Effector memory CD8-positive, alpha-beta T cell (primary cell): ENCODE results near the gene SELENOM.
A peak's percentile ranks its signal among the peaks of the same experiment; 100 is the strongest.

Source experiments
- ATAC-seq: fragments of 150-1000 bp; cut with Tn5 transposase; replicated peaks from 2 replicates; pipeline ENCODE4 v1.10.0; 2021; ENCODE audit warnings: mild to moderate bottlenecking, moderate library complexity
- DNase-seq, 3 experiments: peaks; one replicate each; pipeline ENCODE4 v3.0.0; 2021
- H3K27ac Mint-ChIP-seq, 2 donors: one replicate each; pipeline ENCODE4 v1.8.0; 2022; ENCODE audit warnings: mild to moderate bottlenecking in 2 of 2, mixed read lengths in 2 of 2, moderate library complexity in 2 of 2
- H3K27me3 Mint-ChIP-seq, 2 donors: one replicate each; pipeline ENCODE4 v1.8.0; 2022; ENCODE audit warnings: mixed read lengths in 2 of 2
- H3K36me3 Mint-ChIP-seq: one replicate; pipeline ENCODE4 v1.8.0; 2022; ENCODE audit warnings: mild to moderate bottlenecking, moderate library complexity, mixed read lengths; ENCODE audit not compliant: insufficient read depth
- H3K4me1 Mint-ChIP-seq, 2 donors: one replicate each; pipeline ENCODE4 v1.8.0; 2022; ENCODE audit warnings: low read depth in 2 of 2, mixed read lengths in 2 of 2
- H3K4me3 Mint-ChIP-seq, 2 donors: one replicate each; pipeline ENCODE4 v1.8.0; 2022; ENCODE audit warnings: mild to moderate bottlenecking in 2 of 2, mixed read lengths in 2 of 2, moderate library complexity in 2 of 2
- H3K9me3 Mint-ChIP-seq, 2 donors: one replicate each; pipeline ENCODE4 v1.8.0; 2022; ENCODE audit warnings: mixed read lengths in 2 of 2

Gene SELENOM

DNA sequence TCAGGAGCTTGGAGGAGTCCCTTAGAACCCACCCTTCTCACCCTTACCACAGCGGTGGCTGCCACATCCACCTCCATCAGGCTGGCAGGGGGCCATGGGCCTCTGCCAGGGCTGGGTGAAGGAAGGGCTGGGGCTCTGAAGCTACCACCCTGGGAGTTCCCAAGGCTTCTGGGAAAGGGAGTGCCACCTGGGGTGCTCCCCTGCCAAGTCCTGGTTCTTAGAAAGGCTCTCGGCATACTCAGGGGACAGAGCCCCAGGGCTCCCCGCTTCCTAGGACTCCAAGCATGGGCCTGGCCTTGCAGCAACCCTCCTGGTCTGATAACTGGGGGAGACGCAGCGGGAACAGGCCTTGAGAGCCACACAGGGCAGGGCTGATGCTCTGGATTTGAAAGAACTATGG is 33.4 kb upstream of the SELENOM start:
- DNase-seq = no peak
- no peak for ATAC-seq
- H3K9me3 Mint-ChIP-seq = no peaks in the 10 kb centered on the region
- H3K27ac Mint-ChIP-seq = no peak overlapping the region
- peaks cover 10 to 30% of the 10 kb centered on the region in 2 donors for H3K27me3 Mint-ChIP-seq
- no peaks in the 10 kb centered on the region for H3K4me1 Mint-ChIP-seq
- H3K36me3 Mint-ChIP-seq = no peaks in the 10 kb centered on the region
- no peak overlapping the region for H3K4me3 Mint-ChIP-seq

DNA sequence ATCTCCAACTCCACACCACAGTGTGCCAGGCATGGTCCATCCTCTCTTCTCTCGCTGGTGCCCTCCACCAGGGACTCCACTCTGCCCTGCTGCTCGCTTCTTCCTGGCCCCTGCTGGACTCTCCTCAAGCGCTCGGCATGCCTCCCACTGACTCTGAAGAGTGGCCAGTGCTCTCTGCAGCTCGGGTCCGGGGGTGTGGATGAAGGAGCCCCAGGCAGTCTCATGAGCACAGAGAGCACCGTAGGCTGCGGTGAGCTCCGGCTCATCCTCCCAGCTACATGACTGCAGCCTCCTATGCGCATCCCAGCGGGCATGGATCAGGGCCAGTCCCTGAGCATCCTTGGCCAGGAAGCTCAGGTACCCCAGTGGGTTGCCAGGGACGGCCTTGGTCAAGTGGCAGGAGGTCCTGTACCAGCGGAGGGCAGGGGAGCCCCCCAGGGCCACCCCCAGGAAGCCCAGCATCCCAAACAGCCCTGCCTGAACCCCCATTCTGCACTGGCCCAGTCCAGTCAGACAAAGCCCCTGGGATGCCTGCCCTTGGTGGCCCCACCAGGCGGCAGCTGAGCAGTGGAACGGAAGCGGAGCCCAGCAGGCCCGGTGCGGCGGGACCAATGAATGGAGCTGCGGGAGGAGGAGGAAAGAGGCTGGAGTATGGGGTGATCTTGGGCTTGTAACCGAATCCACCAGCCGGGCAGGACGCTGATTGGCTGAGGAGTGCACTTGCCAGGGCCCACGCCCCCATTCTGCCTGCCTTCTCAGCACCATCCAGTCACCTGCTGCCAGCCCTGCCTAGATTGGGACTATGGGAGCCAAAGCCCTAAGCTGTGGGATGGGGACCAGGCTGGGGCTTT is 32.7 kb upstream of the SELENOM start, which contains the start of gene PLA2G3:
PLA2G3 (minus strand) TSS at position 643 of the 851 bp plus-strand sequence; CDS start at position 489, 154 bp downstream.
- peak within 1 kb of the TSS; percentile 8 to 54 for H3K27ac Mint-ChIP-seq
- DNase-seq (no peak), ATAC-seq (no peak)
- no peaks in the 10 kb centered on the region for H3K9me3 Mint-ChIP-seq
- H3K4me1 Mint-ChIP-seq = no peaks in the 10 kb centered on the region
- no peaks in the 10 kb centered on the region for H3K36me3 Mint-ChIP-seq
- no peak within 1 kb of the TSS for H3K4me3 Mint-ChIP-seq
- peaks cover 10 to 30% of the 10 kb centered on the region in 2 donors for H3K27me3 Mint-ChIP-seq

DNA sequence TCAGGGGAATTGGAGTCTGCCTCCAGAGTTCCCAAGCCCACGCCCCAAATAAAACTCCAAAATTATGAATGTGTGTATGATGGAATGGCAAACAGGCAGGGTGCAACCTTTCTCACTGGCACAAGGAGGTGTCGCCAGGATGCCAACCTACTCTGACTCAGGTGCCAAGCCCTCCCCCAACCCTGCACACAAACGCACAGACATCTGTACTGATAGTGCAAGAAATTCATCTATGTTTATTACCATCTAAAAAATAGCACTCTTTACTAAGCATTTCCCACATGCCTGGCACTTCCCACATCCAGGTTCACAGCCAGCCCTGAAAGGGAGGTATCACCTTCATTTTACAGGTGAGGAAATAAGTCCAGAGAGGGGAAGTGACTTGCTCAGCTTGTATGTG is 31.7 kb upstream of the SELENOM start:
- Mint-ChIP-seq H3K9me3 (no peaks in the 10 kb centered on the region), H3K4me3 (no peak overlapping the region), H3K27me3 (peaks cover 10 to 30% of the 10 kb centered on the region in 2 donors), H3K36me3 (no peaks in the 10 kb centered on the region), H3K27ac (no peak overlapping the region), H3K4me1 (no peaks in the 10 kb centered on the region)
- no peak for ATAC-seq
- no peak for DNase-seq

DNA sequence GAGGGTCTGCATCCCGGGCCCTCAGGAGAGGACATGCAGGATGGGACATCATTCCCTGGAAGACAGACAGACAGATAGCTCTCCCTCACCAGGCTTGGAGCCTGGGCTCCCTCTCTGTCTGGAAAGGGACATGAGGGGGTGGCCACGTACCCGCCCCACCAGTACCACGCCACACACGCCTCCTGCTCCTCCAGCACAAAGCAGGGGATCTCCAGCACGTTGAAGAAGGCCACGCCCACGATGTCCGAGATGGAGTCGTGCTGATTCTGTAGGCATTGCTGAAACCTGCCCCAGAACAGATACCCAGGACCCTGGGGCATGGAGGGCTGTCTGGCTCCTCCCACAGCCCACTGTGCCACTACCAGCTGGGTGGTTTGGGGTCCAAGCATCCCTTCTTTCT is 30.8 kb upstream of the SELENOM start:
- DNase-seq (no peak), ATAC-seq (no peak)
- H3K27ac Mint-ChIP-seq = no peak overlapping the region
- peaks cover 10 to 30% of the 10 kb centered on the region in 2 donors for H3K27me3 Mint-ChIP-seq
- no peaks in the 10 kb centered on the region for H3K4me1 Mint-ChIP-seq
- H3K9me3 Mint-ChIP-seq = no peaks in the 10 kb centered on the region
- H3K36me3 Mint-ChIP-seq = no peaks in the 10 kb centered on the region
- no peak overlapping the region for H3K4me3 Mint-ChIP-seq

DNA sequence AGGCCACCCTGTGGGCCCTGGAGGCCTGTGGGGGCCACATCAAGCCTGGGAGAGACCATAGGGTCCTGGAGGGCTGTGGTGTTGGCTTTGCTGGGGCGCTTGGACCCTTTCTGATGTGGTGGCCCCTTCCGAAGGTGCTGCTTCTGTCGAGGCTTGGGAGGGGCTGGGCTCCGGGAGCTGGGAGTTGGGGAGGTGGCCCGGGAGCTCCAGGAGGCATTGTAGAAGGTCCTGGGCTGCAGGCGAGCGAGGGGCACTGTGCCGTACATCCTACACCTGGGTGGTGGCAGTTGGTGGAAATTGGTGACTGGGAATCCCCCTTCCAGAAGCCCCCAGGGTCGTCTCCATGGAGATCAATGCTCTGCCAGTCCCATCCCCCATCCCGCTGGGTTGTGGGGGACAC is 30.4 kb upstream of the SELENOM start:
- peaks cover 10 to 26% of the 10 kb centered on the region in 2 donors for H3K27me3 Mint-ChIP-seq
- H3K36me3 Mint-ChIP-seq = no peaks in the 10 kb centered on the region
- H3K4me1 Mint-ChIP-seq = no peaks in the 10 kb centered on the region
- no peaks in the 10 kb centered on the region for H3K9me3 Mint-ChIP-seq
- H3K4me3 Mint-ChIP-seq = no peak overlapping the region
- H3K27ac Mint-ChIP-seq = no peak overlapping the region
- no peak for DNase-seq
- ATAC-seq = no peak

GRCh38 chr22:31136711-31137110 is 29.3 kb upstream of the SELENOM start:
- no peaks in the 10 kb centered on the region for H3K4me1 Mint-ChIP-seq
- no peaks in the 10 kb centered on the region for H3K9me3 Mint-ChIP-seq
- no peak overlapping the region for H3K27ac Mint-ChIP-seq
- H3K4me3 Mint-ChIP-seq = no peak overlapping the region
- H3K36me3 Mint-ChIP-seq = no peaks in the 10 kb centered on the region
- ATAC-seq = no peak
- H3K27me3 Mint-ChIP-seq = peaks cover 10 to 22% of the 10 kb centered on the region in 2 donors
- no peak for DNase-seq

- ATAC-seq (no peak), DNase-seq (no peak)
- H3K9me3 Mint-ChIP-seq = no peaks in the 10 kb centered on the region
- peaks cover 10 to 22% of the 10 kb centered on the region in 2 donors for H3K27me3 Mint-ChIP-seq
- H3K27ac Mint-ChIP-seq = no peak overlapping the region
- no peak overlapping the region for H3K4me3 Mint-ChIP-seq
- no peaks in the 10 kb centered on the region for H3K4me1 Mint-ChIP-seq
- no peaks in the 10 kb centered on the region for H3K36me3 Mint-ChIP-seq
These were observed 28.8 kb upstream of the SELENOM start for GRCh38 chr22:31136155-31136554.

- H3K4me1 Mint-ChIP-seq = no peaks in the 10 kb centered on the region
- DNase-seq = no peak
- H3K27me3 Mint-ChIP-seq = peaks cover 10 to 22% of the 10 kb centered on the region in 2 donors
- H3K4me3 Mint-ChIP-seq = no peak overlapping the region
- no peak for ATAC-seq
- H3K36me3 Mint-ChIP-seq = no peaks in the 10 kb centered on the region
- H3K9me3 Mint-ChIP-seq = no peaks in the 10 kb centered on the region
- H3K27ac Mint-ChIP-seq = no peak overlapping the region
These were observed 28.3 kb upstream of the SELENOM start for GRCh38 chr22:31135706-31136105.

GRCh38 chr22:31134688-31135087 is 27.3 kb upstream of the SELENOM start:
- no peaks in the 10 kb centered on the region for H3K4me1 Mint-ChIP-seq
- no peaks in the 10 kb centered on the region for H3K9me3 Mint-ChIP-seq
- H3K36me3 Mint-ChIP-seq = no peaks in the 10 kb centered on the region
- no peak overlapping the region for H3K4me3 Mint-ChIP-seq
- H3K27me3 Mint-ChIP-seq = peaks cover 4 to 13% of the 10 kb centered on the region in 2 donors
- ATAC-seq (no peak), DNase-seq (no peak)
- H3K27ac Mint-ChIP-seq = no peak overlapping the region

GRCh38 chr22:31133911-31134310 is 26.5 kb upstream of the SELENOM start:
- no peak overlapping the region for H3K4me3 Mint-ChIP-seq
- no peak for ATAC-seq
- H3K4me1 Mint-ChIP-seq = no peaks in the 10 kb centered on the region
- no peaks in the 10 kb centered on the region for H3K9me3 Mint-ChIP-seq
- peaks cover 0 to 5% of the 10 kb centered on the region in 2 donors for H3K27me3 Mint-ChIP-seq
- no peak overlapping the region for H3K27ac Mint-ChIP-seq
- no peak for DNase-seq
- no peaks in the 10 kb centered on the region for H3K36me3 Mint-ChIP-seq

DNA sequence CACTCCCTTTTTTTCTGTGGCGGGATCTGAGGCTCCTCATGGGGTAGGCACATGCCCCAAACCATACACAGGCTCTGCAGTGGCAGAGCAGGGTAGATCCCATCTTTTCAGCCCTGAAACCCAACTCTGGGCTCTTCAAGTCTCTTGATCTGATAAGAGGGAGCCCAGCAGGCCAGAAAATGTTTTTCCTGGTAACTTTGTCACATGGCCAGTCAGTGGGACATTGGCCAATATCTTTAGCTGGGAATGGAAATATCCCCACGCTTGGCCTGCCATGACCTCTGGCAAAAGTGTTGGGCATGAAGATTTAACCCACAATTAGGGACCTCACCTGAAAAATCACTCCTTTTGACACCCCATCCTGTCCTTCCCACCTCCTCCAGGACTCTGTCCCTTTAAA is 23.5 kb upstream of the SELENOM start:
- DNase-seq = no peak
- no peaks in the 10 kb centered on the region for H3K36me3 Mint-ChIP-seq
- no peak overlapping the region for H3K27ac Mint-ChIP-seq
- no peak overlapping the region for H3K4me3 Mint-ChIP-seq
- H3K27me3 Mint-ChIP-seq = peaks cover 0 to 14% of the 10 kb centered on the region in 2 donors
- ATAC-seq = no peak
- peaks cover 0 to 3% of the 10 kb centered on the region in 2 donors for H3K4me1 Mint-ChIP-seq
- H3K9me3 Mint-ChIP-seq = no peaks in the 10 kb centered on the region

DNA sequence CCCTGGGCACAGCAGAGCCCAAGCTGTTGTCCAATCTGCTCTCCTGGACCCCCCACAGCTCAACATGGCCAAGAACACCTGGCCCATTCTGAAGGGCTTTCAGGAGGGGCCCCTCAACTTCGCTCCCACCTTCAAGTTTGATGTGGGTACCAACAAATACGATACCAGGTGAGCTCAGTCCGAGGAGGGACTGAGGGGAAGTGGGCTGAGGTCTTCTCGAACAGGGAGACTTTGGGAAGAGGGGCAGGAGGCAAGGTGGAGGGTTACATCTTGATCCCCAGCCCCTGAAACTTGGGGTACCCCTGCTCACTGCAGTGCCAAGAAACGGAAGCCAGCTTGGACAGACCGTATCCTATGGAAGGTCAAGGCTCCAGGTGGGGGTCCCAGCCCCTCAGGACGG is 20.8 kb upstream of the SELENOM start:
- no peak for ATAC-seq
- Mint-ChIP-seq H3K27ac (no peak overlapping the region), H3K9me3 (no peaks in the 10 kb centered on the region), H3K4me1 (peaks cover 0 to 3% of the 10 kb centered on the region in 2 donors), H3K27me3 (peaks cover 0 to 14% of the 10 kb centered on the region in 2 donors), H3K4me3 (no peak overlapping the region), H3K36me3 (no peaks in the 10 kb centered on the region)
- no peak for DNase-seq

DNA sequence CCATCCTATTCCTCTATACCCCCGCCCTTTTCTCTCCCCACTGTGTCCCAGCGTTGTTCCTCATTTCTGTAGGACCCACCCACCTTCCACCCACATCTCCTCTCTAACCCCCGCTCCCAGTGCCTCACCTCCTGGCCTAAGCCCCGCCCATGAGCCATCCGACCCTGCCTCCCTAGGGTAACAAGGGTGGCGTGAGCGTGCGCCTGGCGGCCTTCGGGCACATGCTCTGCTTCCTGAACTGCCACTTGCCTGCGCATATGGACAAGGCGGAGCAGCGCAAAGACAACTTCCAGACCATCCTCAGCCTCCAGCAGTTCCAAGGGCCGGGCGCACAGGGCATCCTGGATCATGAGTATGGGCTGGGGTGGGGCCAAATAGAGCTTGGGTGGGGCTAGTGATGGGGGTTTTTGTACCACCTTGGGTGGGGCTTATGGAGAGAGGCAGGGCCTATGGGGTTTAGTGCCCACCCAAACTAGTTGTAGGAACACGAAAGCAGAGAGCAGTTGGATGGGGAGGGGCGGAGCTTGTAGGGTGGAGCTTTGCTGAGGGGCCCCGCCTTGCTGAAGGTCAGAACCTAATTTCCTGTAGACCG is 19.9 kb upstream of the SELENOM start:
- peaks cover 0 to 14% of the 10 kb centered on the region in 2 donors for H3K27me3 Mint-ChIP-seq

GRCh38 chr22:31126869-31127175 is 19.5 kb upstream of the SELENOM start:
- no peak for ATAC-seq

More for the DNA sequence above, 19.9 kb upstream of the SELENOM start:
- DNase-seq (no peak), ATAC-seq (no peak)
- H3K4me1 Mint-ChIP-seq = peaks cover 0 to 3% of the 10 kb centered on the region in 2 donors
- no peak overlapping the region for H3K27ac Mint-ChIP-seq
- no peak overlapping the region for H3K4me3 Mint-ChIP-seq
- no peaks in the 10 kb centered on the region for H3K36me3 Mint-ChIP-seq
- H3K9me3 Mint-ChIP-seq = no peaks in the 10 kb centered on the region

More at GRCh38 chr22:31126869-31127175, 19.5 kb upstream of the SELENOM start:
- Mint-ChIP-seq H3K9me3 (no peaks in the 10 kb centered on the region), H3K27ac (no peak overlapping the region), H3K4me1 (peaks cover 0 to 3% of the 10 kb centered on the region in 2 donors), H3K4me3 (no peak overlapping the region), H3K27me3 (peaks cover 0 to 14% of the 10 kb centered on the region in 2 donors), H3K36me3 (no peaks in the 10 kb centered on the region)
- DNase-seq = no peak
